ENCODE results near the gene ADARB2.
"Not testable (repeated sequence)": the region's sequence is repeated elsewhere in the genome, so short reads cannot be mapped to it uniquely, and the experiment has no call there.

The ADARB2 gene

DNA sequence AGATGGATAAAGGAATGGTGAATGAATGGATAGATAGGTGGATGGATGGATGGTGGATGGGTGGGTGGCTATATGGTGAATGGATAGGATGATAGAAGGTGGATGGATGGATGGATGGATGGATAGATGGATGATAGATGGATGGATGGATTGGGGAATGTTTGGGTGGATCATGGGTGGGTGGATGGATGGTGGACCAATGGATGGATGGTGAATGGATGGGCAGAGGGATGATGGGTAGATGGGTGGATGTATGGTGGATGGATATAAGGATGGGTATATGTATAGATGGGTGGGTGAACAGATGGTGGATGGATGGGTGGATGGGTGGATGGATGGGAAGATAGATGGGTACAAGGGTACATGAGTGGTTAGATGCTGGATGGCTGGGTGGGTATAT, 322.4 kb downstream of the ADARB2 start:
- DNase-seq: no peak

DNA sequence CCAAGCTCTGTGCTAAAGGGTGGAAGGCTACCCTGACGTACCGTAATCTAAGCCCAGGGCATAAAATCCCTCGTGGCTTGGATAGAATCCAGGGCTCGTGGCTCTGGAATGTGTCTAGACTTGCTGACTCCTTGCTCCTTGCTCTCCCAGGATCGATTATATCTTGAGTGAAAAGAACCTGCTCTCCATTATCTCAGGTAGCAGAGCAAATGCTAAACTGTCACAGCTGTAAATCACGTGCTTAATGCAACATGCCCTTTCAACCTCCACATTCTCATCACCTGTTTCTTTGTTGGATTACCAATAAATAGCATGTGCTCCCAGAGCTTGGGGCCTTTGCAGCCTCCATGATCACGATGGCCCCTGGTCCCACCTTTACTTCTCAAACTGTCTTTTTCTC, 323.0 kb downstream of the ADARB2 start:
- not testable (repeated sequence) for DNase-seq

DNA sequence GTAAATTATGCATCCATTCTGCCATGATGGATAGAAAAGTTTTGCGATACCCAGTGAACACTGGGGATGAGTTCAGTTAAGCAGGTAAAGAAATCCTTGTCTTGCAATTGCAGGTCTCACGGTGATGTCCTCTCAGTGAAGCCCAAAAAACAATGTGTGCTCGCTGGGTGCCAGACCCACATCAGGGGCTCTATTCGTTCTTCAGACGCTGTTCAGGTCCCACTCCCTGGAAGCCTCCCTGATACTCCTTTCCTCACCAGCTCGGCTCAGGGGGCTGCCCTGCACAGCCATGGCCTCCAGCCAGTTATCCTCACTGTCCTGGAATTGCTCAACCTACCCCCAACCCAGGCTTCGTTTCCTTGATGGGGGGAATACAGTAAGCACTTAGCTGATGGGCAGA, 323.5 kb downstream of the ADARB2 start:
- no peak for DNase-seq

DNA sequence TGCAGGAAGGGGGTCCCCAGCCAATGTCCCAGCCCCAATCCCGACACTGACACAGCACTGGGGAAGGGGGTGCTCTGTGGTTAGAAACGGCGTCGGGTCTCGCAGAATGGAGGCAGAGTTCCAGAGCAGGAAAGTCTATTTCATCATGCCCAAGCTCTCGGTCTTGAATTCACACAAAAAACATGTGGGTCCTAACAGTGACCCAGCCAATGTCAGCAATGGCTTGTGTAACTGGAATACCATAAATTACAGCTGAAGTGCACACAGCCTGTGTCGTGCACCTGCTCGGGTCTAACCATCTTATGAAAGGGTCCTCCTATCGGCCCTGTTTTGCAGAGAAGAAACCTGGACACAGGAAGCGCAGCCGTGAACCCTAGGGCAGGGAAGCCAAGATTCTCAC, 324.1 kb downstream of the ADARB2 start:
- DNase-seq: no peak

DNA sequence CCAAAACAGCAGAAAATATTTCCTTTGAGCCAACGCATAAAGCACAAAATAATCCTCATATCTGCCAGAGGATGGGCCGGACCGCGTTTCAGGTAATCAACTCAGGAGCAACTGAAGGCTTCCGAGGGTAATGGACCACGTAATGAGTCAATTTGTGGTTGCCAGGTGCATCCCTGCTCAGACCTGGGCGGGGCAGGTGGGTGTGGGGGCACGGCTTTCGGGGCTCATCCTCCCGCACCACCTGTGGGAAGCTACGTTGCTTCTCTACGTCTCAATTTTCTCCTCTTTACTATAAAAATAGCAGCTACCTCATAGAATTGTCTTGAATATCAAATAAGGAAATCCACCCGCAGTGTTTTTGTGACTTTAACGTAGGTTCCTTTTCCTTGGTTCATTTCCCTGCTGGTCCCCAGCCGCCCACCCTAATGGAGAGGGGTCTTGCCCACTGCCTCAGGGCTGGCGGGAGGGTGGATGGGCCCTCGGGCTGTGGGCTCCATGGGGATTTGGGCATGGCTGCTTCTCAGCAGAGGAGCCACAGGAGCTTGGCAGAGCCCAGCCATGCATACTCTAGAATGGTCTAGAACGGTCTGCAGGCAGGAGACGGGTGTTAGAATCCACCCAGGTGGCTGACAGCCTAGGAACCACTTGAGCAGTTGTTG, 324.7 kb downstream of the ADARB2 start:
- DNase-seq: no peak

DNA sequence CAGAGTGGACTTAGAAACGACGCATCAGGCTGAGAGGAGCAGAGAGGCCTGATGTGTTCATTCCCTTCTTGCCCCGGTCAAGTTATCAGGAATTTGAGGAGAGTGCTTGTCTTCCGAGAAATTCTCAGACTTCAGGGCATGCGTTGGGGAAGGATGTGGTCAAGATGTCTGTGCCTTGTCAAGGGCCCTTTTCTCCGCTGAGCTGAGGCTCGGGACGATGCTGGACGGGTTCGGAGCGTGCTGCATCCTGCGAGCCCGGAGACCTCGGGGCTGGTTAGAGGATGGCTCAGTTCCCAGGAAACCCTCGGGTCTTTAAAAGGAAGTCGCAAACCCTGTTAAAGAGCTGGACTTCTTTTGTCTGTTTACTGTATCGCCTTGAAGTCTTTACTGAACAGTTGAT, 325.4 kb downstream of the ADARB2 start:
- DNase-seq: no peak

DNA sequence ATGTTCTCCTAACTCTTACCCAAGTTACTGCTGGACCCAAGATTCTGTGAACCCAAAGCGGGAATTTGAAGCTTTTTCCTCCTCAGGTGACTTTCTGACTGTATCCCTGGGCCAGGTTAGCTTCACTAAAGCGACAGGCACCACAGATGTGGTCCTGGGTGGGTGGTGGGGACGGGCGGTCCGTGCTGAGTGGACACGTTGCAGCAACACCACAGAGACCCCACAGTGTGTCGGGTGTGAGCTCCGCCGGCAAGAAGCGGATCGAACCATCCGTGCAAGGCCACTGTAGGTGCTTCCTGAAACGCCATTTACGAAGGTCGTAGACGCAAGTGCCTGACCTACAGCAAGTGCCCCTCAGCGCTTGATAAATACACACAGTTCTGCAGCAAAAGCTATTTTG, 325.9 kb downstream of the ADARB2 start:
- DNase-seq: no peak

DNA sequence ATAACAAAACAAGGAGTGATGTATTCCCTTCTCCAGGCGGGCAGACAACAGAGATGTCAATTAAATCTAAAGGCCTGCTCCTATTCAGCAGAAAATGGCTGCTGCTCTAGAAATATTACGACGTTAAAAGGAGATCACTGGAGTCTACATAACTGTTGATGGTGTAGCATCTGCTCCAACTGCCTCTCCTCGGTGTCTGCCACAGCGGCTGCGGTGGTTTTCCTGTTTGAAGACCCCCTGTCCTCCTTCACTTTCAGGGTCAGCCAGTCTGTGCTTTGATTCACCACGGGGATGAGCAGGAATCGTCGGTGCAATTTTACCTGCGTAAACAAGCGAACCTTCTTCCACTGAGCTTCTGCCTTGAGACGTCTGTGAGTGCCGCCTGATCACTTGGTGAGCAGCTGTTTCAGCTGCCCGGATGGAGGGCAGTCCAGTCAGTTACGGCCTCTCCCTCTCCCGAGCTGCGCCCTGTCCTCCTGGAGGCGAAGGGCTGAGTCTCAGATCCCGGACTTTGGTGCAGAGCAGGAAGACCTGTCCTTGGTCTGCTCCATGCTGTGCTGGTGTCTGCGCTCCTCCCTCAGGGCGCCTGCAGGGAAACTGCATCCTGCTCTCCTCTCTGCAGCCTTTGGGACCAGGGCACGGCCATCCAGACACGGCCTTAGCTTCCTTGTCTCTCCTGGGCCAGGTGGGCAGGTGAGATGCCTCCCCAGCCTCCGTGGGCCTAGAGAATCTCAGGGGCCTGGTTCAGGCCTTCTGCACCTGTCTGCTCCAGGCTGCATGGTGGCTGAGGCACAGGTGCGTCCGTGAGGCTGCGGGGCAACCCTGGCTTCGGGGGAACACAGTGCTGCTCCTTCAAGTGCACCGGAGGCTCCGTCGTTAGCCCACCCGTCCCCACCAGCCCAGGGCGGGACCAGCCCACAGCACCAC, 326.6 kb downstream of the ADARB2 start:
- DNase-seq: no peak

DNA sequence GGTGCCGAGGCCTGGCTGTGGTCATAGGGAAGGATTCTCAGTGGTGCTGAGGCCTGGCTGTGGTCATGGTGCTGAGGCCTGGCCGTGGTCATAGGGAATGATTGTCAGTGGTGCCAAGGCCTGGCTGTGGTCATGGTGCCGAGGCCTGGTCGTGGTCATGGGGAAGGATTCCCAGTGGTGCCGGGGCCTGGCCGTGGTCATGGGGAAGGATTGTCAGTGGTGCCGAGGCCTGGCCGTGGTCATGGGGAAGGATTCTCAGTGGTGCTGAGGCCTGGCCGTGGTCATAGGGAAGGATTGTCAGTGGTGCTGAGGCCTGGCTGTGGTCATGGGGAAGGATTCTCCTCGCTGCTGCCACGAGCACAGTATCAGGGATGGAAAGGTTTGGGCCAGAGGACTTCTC, 327.3 kb downstream of the ADARB2 start:
- DNase-seq: no peak

DNA sequence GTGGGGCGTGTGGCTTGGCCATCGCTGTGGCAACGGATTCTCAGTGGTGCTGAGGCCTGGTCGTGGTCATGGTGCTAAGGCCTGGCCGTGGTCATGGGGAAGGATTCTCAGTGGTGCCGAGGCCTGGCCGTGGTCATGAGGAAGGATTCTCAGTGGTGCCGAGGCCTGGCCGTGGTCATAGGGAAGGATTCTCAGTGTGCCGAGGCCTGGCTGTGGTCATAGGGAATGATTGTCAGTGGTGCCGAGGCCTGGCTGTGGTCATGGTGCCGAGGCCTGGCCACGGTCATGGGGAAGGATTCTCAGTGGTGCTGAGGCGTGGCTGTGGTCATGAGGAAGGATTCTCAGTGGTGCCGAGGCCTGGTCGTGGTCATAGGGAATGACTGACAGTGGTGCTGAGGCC, 327.9 kb downstream of the ADARB2 start:
- DNase-seq: no peak

DNA sequence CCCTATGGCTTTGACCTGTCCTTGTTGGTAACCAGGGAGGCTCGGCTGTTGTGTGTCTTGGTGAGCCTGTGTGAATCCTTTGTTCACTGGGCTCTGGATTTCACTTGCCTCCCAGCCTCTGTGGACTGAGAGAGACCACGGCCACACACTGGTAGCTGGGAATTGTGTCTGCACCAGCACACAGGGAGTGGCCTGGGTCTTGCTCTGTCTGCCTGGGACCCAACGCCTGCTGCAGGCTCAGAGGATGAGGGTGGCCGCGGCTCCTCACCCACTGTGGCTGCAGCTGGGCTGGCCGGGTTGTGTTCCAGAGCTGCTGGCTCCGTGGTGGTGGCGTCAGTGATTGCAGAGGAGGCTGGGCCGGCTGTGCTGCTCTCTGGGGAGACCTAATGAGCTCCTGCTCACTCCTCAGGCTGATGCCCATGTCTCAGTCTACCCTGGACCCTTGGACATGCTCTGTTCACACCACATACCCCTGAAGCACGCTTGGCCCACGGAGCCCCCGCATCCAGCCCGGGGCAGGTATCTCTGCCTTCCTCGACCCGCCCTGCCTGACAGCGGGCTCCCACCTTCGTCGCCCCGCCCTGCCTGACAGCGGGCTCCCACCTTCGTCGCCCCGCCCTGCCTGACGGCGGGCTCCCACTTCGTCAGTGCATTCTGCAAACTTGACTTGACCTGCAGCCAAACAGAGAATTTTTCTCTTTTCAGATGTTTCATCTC, 328.5 kb downstream of the ADARB2 start:
- no peak for DNase-seq

DNA sequence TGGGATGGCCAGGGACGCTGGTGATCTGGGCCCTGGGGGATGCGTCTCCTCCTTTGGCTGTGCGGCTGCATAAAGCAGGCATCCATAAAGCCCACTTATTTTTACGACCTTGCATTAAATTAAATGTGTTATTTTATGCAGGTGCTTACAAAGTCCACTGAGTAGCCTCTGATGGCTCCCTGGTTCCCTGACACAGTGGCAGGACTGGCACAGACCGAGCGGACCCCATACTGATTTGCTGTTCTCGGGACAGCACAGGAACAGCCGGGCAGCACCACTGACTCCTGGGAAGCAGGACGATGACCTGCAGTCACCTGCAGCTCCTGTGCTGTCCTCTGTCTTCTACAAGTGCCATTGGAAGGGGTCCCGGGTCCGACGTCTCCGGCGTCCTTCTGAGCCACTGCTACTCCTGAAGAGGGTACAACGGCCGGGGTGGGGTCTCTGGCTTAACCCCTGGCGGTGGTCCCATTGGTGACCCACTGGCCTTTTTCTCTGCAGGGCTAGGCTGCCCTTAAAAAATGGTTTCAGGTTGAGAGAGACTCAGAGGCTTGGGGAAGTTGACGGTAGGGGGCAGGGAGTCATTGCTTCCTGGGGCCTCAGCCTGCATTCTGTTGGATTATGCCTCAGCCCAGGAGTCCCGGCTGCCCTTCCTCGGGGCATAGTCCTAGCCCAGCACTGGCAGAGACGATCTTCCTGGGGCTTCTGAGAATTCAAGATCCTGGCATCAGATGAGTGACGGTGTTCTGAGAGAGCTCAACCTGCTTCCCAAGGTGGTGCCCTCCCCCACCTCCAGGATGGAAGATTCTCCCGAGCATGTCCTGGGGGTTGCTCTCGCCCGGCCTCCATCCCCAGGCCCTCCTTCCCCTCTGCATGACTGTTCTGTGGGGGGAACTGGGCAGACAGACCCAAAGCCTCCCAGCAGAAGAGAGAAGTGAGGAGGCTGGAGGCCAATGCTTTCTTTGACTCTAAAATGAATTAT, 330.1 kb downstream of the ADARB2 start:
- DNase-seq: no peak

DNA sequence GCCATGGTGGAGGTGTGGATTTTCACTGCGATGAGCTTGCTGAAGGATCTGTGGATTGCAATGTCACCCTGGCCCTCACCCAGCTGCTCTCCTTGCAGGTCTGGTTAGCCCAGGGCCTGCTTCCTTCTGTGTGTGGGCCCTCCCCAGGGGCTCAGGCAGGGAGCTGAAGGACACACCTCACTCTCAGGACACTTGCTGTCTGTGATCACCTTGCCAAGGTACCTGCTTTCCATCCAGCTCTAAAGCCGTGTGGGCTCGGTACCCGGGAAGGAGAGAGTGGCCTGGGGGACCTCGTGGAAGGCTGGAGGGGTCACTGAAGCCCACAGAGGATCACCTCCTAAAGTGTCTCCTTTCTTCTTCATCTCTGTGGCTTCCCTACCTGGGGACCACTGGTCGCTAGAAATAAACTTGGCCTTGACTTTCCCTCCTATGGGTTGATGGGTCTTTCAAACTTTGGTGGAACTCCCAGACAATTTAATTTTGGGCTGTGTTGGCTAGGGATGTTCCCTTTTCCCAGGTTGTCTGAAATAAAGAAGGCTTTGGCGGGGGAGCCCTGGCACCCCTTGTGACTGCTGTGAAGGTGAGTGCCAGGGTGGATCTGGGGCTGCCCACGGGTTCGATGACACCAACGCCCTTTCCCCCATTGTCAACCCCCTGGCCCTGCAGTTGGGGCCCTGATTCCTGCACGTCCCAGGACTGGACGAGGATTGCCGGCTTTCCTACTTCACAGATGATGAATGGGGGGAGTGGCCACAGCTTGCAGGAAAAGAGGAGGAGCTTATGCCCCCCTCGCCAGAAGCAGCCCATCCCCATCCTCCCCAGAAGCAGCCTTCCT, 331.0 kb downstream of the ADARB2 start:
- DNase-seq: no peak

DNA sequence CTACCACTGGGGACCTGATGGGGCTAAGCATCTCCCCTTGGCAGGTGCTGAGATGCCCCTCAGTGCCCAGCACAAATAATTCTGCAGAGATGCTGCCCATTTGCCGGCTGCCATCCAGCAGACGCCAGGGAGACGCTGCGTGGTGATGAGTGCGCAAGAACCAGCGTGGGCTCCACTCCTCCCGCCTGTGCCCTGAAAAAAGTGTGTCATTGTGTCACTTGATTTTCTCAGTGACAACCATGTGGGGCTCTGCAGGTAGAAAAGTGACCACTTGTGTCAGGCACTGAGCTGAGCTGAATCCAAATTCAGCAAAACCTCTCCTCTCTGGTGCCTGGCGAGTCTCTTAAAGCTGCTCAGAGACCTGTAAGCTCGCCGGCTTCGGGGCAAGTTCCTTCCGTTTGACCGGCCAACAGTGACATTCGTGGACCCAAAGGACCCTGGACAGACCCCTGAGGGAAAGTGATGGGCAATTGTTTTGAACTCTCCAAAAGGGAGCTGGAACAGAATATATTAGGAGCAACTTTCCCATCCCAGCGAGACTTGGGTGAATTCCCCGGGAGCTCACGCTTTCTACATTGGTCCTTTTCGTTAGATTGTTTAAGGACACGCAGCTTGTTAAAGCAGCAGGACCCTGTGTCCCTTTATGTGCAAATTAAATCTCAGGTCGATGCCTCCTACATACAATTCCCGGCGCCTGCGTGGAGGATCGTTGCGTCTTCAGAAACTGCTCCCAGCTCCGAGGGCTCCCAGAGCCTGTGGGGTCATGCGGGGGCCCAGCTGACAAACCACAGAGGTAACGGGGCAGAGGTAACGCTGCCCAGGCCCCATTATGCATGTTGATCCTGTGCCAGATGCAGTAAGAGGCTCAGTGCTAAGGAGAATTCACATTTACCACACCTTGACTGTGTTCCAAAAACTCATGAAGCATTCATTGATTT, 332.7 kb downstream of the ADARB2 start:
- no peak for DNase-seq

DNA sequence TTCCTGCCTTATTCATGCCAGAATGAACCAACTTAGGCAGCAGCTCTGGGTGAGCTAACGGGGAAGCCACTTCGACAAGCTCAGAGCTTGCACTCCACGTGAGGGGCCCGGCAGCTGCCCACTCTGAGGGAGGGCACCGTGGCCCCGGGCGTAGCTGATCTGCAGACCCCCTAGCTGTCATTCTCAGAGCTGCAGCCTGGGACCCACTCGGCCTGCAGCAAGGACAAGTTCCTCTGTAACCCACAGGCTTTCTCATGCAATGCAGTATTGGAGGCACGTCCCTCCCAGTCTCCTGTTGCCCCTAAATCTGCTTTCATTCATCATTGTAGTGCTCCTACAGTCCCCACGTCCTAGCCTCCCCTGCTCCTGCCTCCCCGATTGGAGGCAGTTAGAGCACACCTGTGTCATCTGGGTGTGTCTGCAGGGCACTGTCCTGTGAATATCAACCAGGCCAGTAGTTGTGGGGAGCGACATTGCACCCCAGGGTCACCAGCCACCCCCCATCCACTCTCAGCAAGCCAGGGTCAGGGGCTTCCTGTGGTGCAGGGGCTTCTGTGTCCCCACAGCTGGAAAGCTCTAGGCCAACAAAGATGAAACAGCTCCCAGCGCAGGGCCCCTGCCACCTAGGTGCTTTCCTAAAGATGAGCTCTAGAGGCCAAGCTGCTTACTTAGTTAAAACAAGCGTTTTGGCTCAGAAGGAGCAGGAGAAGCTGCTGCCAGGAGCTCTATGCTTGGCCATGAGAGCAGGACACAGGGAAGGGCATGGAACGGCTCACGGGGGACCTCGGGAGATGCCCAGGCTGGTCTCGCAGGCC, 333.6 kb downstream of the ADARB2 start:
- no peak for DNase-seq

DNA sequence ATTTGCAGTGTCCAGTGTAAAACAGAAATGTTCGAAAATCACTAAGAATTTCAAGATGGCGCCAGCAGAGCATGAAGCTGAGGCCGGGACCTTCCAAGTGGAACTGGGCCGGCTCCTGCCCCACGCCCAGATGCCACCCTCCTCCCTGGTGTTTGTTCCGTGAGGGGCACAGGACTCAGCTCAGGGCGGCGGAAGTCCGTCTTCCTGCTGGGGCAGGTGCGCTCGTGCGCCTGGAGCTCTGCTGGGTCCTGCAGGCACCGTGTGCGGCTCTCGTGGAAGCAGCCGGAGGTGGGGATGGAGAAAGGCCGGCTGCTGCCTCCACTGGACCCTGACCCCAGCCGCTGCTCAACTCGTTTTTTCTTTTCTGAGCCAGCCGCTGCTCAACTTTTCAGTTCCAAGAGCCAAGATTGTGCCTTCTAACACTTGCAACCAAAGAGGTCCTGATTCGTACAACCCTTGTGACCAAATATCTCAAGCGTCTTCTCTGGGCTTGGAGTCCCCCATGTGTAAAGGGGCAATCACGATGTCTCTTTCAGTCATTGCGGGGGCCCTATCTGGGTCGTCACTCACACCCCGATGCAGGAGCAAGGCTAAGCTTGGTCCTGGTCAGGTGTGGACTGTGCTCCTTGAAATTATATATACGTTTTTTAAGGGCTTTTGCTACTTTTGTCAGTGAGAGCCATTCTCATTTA, 334.4 kb downstream of the ADARB2 start:
- DNase-seq: no peak

DNA sequence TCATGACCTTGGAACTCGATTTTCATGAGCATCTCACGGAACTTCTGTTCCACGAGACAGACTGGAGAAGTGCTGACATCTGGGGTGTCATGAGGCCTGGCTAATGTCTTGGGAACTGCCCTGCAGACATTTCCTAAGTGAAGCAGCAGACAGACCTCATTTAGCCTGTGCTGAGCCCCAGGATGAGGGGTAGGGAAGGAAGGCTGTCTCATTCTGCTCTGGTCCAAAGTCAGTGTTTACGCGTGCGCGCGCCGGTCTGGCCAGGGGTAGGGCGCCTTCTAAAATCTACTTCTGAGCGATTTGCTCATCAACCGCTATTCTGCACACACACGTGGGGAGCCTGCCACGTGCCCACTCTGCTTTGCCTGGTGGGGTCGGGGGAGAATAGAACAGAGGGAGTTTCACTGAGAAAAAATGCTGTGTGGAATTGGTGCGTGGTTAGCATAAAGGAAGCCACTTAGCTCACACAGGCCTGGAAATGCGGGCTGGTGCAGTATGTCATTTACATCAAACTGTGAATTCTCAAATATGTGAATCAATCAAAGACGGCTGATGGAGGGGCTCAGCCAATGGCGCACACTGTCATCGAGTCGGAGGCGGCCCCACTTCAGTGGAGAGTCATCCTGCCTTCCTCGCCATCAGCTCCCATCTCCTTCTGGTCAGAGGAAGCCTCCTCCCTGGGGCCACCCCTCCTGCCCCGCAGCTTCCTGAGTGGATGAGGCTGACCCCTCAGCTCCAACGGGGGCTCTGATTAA, 335.1 kb downstream of the ADARB2 start:
- no peak for DNase-seq

Data from NCI-H146 (cell line).